HG03558 (cell line): ENCODE results near the gene MTRF1.
"Not testable (repeated sequence)": the region's sequence is repeated elsewhere in the genome, so short reads cannot be mapped to it uniquely, and the experiment has no call there.

Experiments
- ATAC-seq: cut with Tn5 transposase; IDR thresholded peaks from one replicate; pipeline ENCODE4 v1.9.1; 2021; ENCODE audit warnings: moderate number of reproducible peaks; ENCODE audit not compliant: unreplicated experiment; ENCODE audit errors: extremely low read depth

Gene MTRF1

DNA sequence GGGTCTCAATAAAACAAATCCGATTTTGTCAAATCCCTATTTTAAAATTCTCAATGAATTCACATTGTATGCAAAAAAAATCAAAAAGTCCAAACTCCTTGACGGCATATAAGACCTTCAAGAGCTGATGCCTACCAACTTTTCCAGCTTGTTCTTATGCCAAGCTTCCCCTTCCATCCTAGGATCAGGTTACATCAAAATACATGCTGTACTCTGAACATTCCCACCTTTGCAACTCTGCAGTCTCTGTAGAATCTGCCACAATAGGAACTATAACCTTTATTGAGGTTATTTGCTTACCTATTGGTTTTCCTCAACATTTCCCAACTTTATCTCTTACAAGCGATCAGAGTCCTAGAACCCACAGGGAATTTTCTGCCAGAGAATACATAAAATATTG is 76.9 kb downstream of the MTRF1 start:
- no peak for ATAC-seq

DNA sequence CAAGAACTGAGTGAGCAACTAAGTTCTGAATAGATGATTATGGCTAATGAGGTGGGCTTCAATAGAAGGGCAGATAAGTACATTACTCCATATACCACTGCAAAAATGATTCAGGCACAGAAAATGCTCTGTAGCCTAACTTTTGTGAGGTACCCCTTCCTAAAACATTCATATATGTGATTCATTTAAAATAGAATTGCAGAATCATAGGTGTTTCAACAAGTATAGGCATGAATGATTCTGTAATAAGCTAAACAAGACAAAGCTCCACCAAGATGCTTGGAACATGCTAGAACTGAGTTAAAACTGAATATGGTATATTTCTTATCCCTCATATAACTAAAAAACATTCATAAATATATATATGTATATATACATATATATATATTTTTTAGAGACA is 81.1 kb downstream of the MTRF1 start:
- no peak for ATAC-seq

DNA sequence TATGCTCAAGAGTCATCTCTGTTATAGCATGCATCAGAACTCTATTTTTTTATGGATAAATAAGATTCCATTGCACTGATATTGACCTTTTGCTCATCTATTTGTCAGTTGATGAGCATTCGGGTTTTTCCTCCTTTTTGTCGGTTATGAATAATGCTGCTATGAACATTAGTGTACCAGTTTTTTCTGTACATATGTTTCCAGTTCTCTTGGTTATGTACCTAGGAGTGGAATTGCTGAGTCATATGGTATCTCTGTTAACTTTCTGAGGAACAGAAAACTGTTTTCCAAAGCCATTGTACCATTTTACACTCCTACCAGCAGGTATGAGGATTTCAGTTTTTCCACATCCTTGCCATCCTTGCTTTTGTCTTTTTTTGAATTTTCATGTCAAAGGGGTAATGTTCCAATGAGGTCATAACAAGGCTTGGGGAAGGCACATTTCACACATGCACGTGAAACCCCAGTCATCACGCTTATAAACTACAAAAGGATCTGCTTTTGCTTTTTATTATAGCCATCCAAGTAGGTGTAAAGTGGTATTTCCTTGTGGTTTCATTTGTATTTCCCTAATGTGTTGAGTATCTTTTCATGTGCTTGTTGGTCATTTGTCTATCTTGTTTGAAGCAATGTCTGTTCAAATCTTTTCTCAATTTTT is 83.7 kb downstream of the MTRF1 start:
- no peak for ATAC-seq

DNA sequence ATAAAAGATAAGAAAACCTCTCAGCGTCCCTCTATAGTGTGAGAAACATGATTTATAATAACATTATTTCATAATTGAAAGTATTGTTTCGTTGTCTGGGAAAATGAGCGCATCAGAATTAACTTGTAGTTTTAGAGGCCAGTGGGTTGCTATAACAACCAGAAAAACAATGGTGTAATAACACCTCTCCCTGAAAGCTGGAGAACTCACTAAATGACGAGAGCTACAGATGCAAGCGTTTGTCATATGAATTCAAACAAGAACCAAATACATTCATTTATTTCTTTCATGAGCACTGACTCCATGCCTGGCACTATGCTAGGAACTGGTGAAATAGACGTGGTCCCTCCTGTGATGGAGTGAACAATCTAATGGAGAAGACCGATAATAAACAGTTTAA is 85.3 kb downstream of the MTRF1 start:
- no peak for ATAC-seq

DNA sequence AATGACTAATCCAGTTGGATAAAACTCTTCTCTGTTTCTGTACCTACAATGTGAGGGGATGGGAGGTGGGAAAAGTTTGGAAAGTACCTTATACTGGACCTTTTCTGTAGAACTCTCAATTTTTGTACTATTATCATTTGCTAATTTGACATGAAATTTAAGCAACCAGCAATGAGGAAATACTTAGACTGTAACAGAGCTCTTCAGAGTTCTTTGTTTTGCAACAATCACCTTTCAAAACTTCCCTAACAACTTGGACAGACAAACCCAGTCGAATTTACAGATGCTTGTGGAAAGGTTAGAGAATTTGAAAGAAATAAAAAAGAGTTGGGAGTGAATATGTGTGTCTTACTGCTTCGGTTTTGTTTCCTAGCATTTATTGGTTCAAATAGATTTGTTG is 85.8 kb downstream of the MTRF1 start:
- ATAC-seq: no peak

DNA sequence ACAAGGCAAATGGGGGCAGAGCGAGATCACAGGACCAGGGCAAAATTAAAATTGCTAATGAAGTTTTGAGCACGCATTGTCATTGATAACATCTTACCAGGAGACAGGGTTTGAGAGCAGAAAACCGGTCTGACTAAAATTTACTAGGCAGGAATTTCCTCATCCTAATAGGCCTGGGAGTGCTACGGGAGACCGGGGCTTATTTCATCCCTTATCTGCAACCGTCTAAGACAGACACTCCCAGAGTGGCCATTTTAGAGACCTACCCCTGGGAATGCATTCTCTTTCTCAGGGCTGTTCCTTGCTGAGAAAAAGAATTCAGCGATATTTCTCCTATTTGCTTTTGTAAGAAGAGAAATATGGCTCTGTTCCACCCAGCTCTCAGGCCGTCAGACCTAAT is 87.8 kb downstream of the MTRF1 start:
- not testable (repeated sequence) for ATAC-seq
